ENCODE data around the gene TUBB3.

TUBB3 gene

DNA sequence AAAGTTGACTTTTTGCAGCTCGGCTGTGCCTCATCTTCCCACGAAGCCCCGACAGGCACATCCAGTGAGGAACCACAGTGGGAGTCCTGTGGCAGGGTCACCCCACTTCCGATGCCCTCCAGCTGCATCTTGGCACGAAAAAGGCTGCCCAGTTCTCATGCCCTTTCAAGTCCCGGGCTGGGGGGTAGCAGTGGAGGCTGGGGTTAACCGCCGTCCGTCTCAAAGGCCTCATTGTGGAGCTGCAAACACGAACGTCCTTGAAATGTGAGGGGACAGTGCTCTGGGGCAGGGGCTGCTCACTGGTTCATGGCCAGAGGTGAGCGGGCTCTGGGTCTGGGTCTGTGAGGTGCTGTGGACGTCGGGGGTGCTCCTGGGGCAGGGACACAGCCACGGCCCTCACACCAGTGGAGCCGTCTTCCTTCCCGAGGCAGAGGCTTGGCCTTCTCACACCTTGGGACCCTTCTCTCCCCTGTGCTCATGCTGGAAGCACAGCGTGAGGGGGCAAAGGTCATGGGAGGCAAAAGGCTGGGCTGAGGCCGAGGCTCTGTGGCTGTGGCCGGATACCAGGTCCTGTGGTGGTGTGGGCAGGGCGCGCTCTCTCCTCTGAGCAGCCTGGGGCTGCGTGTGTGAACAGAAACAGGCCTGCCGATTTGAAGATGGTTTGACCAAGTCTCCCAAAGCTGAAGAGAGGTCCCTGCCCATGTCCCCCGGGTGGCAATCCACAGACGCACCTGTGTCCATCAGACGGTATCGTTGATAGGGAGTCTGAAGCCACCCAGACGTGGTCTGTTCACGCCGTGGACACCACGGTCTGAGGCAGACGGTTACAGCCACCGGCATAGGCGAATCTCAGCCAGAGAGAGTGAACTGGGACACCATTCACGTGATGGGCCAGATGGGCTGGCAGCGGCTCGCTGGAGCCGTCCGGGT lies 7.6 kb upstream of the TUBB3 start:
- H3K4me3 ChIP-seq (ENCODE audit: low read length): no peak overlapping the region
- H2AFZ ChIP-seq (ENCODE audit: low read depth, low read length): no peak overlapping the region
- H3K9me3 ChIP-seq (ENCODE audit: low read length): no peaks in the 10 kb centered on the region
- H3K36me3 ChIP-seq (ENCODE audit: insufficient read depth, low read length): peaks cover 18% of the 10 kb centered on the region
- no peaks in the 10 kb centered on the region for H3K27me3 ChIP-seq (ENCODE audit: insufficient read depth, low read length)
- peaks cover 4% of the 10 kb centered on the region for H3K4me1 ChIP-seq (ENCODE audit: insufficient read depth, low read length)

DNA sequence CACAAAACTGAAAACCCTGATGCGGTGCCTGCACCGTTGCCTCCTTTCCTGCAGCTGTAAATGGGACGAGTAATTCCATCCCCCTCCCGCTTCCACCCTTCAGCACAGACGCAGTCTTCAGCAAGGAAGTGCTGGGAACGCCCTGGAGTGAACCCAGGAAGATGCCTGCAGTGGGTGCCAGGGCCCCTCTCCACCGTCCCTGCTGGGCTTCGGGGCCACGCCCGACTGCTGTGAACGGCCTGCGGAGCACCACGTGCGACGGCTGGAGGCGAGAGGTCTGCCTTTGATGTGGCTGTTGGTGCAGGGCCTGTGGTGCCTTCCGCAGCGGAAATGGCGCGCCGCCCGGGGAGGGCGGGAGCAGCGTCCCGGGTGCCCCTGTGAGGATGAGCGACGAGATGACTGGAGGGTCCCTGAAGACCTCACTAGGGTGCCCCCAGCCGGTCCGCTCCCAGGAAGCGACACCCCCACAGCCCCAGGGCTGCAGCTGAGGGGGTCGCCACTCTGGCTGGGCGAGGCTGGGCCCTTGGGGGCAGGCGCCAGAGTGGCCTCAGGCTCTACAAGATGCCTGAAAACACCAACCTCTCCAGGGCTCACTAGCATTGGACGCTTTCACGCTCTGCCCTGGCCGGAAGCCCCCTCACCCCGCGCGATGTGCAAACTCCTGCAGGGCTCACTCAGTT lies 5.2 kb upstream of the TUBB3 start:
- Histone ChIP-seq H3K4me1 (ENCODE audit: insufficient read depth, low read length) (peaks cover 14% of the 10 kb centered on the region), H3K27me3 (ENCODE audit: insufficient read depth, low read length) (no peaks in the 10 kb centered on the region)

DNA sequence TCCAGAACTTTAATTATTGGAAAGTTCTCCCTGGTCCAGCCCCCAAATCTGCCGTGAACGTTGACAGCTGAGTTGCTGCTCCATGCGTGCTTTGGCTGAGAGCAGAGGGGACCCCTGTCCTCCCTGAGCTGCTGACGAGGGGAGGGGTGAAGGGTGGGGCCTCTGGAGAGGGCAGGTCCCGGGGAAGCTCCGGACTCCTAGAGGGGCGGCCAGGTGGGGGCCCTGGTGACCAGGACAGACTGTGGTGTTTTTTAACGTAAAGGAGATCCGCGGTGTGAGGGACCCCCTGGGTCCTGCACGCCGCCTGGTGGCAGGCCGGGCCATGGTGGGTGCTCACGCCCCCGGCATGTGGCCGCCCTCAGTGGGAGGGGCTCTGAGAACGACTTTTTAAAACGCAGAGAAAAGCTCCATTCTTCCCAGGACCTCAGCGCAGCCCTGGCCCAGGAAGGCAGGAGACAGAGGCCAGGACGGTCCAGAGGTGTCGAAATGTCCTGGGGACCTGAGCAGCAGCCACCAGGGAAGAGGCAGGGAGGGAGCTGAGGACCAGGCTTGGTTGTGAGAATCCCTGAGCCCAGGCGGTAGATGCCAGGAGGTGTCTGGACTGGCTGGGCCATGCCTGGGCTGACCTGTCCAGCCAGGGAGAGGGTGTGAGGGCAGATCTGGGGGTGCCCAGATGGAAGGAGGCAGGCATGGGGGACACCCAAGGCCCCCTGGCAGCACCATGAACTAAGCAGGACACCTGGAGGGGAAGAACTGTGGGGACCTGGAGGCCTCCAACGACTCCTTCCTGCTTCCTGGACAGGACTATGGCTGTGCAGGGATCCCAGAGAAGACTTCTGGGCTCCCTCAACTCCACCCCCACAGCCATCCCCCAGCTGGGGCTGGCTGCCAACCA lies 4.4 kb upstream of the TUBB3 start, which contains the start of gene MC1R:
MC1R (plus strand) TSS at position 410 of the 895 bp plus-strand sequence; CDS start at position 807, 397 bp downstream.
- Histone ChIP-seq H3K4me3 (ENCODE audit: low read length) (no peak within 1 kb of the TSS), H2AFZ (ENCODE audit: low read depth, low read length) (no peak within 1 kb of the TSS), H3K9me3 (ENCODE audit: low read length) (no peaks in the 10 kb centered on the region), H3K27me3 (ENCODE audit: insufficient read depth, low read length) (no peaks in the 10 kb centered on the region), H3K4me1 (ENCODE audit: insufficient read depth, low read length) (peaks cover 14% of the 10 kb centered on the region), H3K36me3 (ENCODE audit: insufficient read depth, low read length) (no peaks in the 10 kb centered on the region)

More for the DNA sequence above, 5.2 kb upstream of the TUBB3 start:
- Histone ChIP-seq H3K9me3 (ENCODE audit: low read length) (no peaks in the 10 kb centered on the region), H3K4me3 (ENCODE audit: low read length) (no peak overlapping the region), H3K36me3 (ENCODE audit: insufficient read depth, low read length) (no peaks in the 10 kb centered on the region), H2AFZ (ENCODE audit: low read depth, low read length) (no peak overlapping the region)

DNA sequence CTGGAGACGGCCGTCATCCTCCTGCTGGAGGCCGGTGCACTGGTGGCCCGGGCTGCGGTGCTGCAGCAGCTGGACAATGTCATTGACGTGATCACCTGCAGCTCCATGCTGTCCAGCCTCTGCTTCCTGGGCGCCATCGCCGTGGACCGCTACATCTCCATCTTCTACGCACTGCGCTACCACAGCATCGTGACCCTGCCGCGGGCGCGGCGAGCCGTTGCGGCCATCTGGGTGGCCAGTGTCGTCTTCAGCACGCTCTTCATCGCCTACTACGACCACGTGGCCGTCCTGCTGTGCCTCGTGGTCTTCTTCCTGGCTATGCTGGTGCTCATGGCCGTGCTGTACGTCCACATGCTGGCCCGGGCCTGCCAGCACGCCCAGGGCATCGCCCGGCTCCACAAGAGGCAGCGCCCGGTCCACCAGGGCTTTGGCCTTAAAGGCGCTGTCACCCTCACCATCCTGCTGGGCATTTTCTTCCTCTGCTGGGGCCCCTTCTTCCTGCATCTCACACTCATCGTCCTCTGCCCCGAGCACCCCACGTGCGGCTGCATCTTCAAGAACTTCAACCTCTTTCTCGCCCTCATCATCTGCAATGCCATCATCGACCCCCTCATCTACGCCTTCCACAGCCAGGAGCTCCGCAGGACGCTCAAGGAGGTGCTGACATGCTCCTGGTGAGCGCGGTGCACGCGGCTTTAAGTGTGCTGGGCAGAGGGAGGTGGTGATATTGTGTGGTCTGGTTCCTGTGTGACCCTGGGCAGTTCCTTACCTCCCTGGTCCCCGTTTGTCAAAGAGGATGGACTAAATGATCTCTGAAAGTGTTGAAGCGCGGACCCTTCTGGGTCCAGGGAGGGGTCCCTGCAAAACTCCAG lies 3.4 kb upstream of the TUBB3 start:
- peaks cover 14% of the 10 kb centered on the region for H3K4me1 ChIP-seq (ENCODE audit: insufficient read depth, low read length)
- H2AFZ ChIP-seq (ENCODE audit: low read depth, low read length): no peak overlapping the region
- no peaks in the 10 kb centered on the region for H3K36me3 ChIP-seq (ENCODE audit: insufficient read depth, low read length)
- no peaks in the 10 kb centered on the region for H3K9me3 ChIP-seq (ENCODE audit: low read length)
- no peak overlapping the region for H3K4me3 ChIP-seq (ENCODE audit: low read length)
- no peaks in the 10 kb centered on the region for H3K27me3 ChIP-seq (ENCODE audit: insufficient read depth, low read length)

DNA sequence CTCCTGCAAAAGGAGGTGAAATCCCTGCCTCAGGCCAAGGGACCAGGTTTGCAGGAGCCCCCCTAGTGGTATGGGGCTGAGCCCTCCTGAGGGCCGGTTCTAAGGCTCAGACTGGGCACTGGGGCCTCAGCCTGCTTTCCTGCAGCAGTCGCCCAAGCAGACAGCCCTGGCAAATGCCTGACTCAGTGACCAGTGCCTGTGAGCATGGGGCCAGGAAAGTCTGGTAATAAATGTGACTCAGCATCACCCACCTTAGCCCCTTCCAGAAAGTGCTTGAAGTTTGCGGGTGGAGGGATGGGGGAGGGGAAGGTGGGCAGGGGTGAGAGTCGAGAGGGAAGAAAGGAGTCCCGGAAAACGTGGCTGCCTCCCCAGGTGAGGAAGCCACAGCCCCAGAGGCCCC lies 2.4 kb upstream of the TUBB3 start:
- no peaks in the 10 kb centered on the region for H3K27me3 ChIP-seq (ENCODE audit: insufficient read depth, low read length)
- no peak overlapping the region for H2AFZ ChIP-seq (ENCODE audit: low read depth, low read length)
- H3K4me3 ChIP-seq (ENCODE audit: low read length): no peak overlapping the region
- H3K9me3 ChIP-seq (ENCODE audit: low read length): no peaks in the 10 kb centered on the region
- H3K4me1 ChIP-seq (ENCODE audit: insufficient read depth, low read length): peaks cover 23% of the 10 kb centered on the region
- H3K36me3 ChIP-seq (ENCODE audit: insufficient read depth, low read length): peaks cover 2% of the 10 kb centered on the region

DNA sequence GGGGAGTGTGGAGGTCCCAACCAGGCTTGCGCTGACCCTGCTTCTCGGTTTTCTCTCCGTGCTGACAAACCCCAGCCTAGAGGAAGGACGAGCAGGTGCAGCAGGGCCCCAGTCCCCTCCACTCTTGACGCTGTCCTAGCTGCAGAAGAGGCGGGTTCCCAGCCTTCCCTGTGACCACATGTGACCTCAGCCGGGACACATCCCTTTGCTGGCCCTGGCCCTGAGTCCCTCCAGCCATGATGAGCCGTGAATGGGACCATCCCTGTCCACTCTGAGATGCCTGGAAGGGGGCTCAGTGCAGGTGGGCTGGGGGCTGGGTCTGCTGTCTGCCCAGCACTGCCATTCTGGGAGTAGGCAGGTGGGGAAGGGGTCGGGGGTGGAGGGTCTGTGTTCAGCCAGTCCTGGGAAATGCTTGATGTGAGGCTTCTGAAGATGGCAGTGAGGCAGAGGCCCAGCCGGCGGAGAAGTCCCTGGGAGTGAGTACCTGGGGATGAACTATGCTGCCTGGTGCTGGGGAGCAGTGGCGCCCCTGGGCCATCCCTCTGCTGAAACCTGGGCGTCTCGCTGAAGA lies 1.9 kb upstream of the TUBB3 start:
- H3K27me3 ChIP-seq (ENCODE audit: insufficient read depth, low read length): no peaks in the 10 kb centered on the region
- H2AFZ ChIP-seq (ENCODE audit: low read depth, low read length): no peak overlapping the region
- peak overlapping the region; percentile 73 for H3K4me3 ChIP-seq (ENCODE audit: low read length)
- H3K4me1 ChIP-seq (ENCODE audit: insufficient read depth, low read length): peaks cover 23% of the 10 kb centered on the region
- peaks cover 4% of the 10 kb centered on the region for H3K36me3 ChIP-seq (ENCODE audit: insufficient read depth, low read length)
- H3K9me3 ChIP-seq (ENCODE audit: low read length): no peaks in the 10 kb centered on the region

DNA sequence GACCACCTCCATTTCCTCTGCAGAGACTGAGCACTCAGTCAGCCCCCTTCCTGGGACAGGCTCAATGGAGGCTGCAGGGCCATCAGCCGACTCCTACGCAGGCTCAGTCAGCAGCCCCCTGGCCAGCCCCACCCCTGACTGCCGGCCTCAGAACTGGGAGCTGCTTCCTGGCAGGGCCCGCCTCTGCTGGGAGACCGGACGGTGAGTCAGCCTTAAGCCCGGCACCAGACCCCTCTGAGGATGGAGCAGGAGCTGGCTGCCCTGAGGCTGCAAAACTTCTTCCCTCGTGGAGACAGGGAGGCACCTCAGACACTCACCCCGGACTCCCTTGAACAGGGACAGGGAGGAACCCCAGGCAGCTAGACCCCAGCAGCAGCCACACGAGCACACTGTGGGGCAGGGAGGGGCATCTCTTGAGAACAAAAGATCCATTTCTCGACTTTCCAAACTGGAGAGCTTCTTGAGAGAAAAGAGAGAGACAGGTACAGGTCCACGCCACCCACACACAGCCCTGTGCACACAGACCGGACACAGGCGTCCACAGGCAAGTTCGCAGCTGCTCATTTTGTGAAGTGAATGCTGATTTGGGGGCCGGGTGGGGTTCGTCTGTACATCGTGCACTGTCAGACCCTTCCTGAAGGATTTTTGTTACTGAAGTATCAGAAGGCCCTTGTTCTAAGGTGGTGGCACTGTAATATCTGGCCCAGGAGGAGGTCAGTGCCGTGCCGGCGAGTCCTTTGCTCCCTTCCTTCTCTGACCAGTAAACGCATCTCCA lies 1.3 kb upstream of the TUBB3 start:
- H3K27me3 ChIP-seq (ENCODE audit: insufficient read depth, low read length): no peaks in the 10 kb centered on the region
- peak overlapping the region; percentile 73 for H3K4me3 ChIP-seq (ENCODE audit: low read length)
- no peak overlapping the region for H2AFZ ChIP-seq (ENCODE audit: low read depth, low read length)

DNA sequence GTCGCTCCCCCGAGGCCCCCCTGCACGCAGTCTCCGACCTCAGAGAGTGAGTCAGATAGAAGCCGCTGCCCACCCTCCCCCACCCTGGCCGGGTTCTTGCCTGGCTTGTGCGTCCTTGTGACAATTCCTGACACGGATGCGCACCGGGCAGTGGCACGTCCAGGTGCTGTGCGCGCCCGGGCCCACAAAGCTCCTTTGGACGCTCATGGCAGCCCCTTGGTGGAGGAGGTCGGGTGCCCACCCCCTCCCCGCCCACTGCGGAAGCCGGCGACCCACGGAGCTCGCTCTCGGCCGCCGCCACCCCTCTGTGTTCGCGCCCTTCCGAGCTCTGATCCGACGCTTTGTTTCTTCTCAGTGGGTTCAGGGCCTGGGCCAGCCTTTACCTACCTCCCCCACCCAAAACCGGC lies 662 bp upstream of the TUBB3 start:
- Histone ChIP-seq H2AFZ (ENCODE audit: low read depth, low read length) (peak overlapping the region; percentile 9), H3K9me3 (ENCODE audit: low read length) (no peaks in the 10 kb centered on the region), H3K4me1 (ENCODE audit: insufficient read depth, low read length) (peaks cover 23% of the 10 kb centered on the region), H3K36me3 (ENCODE audit: insufficient read depth, low read length) (peaks cover 12% of the 10 kb centered on the region), H3K27me3 (ENCODE audit: insufficient read depth, low read length) (no peaks in the 10 kb centered on the region), H3K4me3 (ENCODE audit: low read length) (peak overlapping the region; percentile 73)

More for the DNA sequence above, 1.3 kb upstream of the TUBB3 start:
- no peaks in the 10 kb centered on the region for H3K9me3 ChIP-seq (ENCODE audit: low read length)
- H3K36me3 ChIP-seq (ENCODE audit: insufficient read depth, low read length): peaks cover 6% of the 10 kb centered on the region
- peaks cover 23% of the 10 kb centered on the region for H3K4me1 ChIP-seq (ENCODE audit: insufficient read depth, low read length)

DNA sequence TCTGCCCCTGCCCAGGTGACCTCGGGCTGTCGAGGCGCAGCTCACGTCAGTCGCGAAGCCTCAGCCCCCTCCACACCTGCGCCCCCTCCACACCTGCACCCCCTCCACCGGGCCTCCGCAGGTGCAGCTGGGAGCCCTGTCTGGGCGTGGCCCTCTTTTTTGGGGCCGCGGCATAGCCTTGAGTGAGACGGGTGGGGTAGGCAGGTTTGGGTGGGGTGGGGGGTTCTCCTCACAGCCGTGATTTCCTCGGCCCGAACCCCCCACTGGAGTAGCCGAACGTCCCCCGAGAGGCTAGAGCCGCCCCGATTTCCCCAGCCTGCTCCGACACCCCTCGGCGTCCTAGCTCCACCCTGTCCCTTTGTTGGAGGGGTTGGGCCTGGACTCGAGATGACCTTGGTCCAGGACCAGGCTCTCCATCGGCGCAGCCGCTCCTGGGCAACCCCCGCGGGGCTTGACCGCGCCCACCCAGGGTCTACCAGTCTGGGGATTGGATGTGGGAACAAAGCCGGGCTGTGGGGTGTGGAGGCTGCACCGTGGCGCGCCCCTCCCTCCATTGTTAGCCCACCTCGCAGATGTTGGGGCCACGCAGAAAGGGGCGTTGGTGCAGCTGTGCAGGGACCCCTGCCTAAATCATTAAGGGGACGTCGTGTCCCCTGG lies 626 bp downstream of the TUBB3 start:
- H2AFZ ChIP-seq (ENCODE audit: low read depth, low read length): no peak overlapping the region
- H3K4me1 ChIP-seq (ENCODE audit: insufficient read depth, low read length): peaks cover 25% of the 10 kb centered on the region
- no peaks in the 10 kb centered on the region for H3K9me3 ChIP-seq (ENCODE audit: low read length)
- peak overlapping the region; percentile 73 for H3K4me3 ChIP-seq (ENCODE audit: low read length)
- peaks cover 20% of the 10 kb centered on the region for H3K36me3 ChIP-seq (ENCODE audit: insufficient read depth, low read length)
- H3K27me3 ChIP-seq (ENCODE audit: insufficient read depth, low read length): no peaks in the 10 kb centered on the region

DNA sequence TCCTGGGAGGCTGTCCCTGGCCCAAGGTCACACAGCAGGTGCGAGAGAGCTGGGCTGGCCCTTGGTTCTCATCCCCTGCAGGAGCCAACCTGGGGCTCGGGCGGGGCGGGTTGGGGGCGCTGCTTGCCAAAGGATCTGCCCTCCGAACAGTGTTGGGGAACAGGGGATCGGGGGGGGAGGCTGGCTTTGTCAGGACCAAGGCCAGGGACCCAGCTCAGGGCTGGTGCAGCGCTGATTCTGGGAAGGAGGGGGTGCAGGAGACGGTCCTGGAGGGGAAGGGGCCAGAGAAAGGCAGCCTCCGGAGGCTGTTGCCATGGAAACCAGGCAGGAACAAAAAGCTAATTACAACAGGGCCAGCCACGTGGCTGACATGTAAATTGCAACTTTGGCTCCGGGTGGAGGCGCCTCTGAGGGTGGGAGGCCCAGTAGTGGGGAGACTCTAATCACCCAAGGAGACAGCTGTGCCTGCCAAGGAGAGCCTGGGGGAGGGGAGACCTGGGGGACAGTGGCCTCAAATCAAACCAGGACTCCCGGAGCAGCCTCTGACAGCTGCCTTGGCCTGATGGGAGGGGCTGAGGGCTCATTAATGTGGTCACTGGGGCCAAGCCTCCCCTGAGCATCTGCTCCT lies 1.3 kb downstream of the TUBB3 start:
- Histone ChIP-seq H3K36me3 (ENCODE audit: insufficient read depth, low read length) (peaks cover 24% of the 10 kb centered on the region), H3K27me3 (ENCODE audit: insufficient read depth, low read length) (no peaks in the 10 kb centered on the region), H3K4me3 (ENCODE audit: low read length) (peak overlapping the region; percentile 73), H3K4me1 (ENCODE audit: insufficient read depth, low read length) (peaks cover 25% of the 10 kb centered on the region), H2AFZ (ENCODE audit: low read depth, low read length) (no peak overlapping the region), H3K9me3 (ENCODE audit: low read length) (no peaks in the 10 kb centered on the region)

DNA sequence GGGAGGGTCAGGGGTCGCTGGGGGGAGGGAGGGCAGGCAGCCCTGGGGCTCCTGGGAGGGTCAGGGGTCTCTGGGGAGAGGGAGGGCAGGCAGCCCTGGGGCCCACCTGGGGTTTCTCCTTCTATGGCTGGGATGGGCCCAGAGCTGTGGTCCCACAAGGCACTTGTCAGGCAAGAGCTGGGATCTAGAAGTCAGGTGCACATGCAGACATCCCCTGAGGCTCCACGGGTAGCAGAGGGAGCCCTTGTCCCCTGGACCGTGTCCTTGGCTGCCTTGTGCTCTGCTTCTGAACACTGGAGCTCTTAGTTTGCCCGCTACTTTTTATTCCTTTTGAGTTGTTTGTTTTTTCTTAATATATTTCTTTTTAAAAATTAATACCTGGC lies 1.8 kb downstream of the TUBB3 start:
- Histone ChIP-seq H3K36me3 (ENCODE audit: insufficient read depth, low read length) (peaks cover 29% of the 10 kb centered on the region), H2AFZ (ENCODE audit: low read depth, low read length) (no peak overlapping the region), H3K4me3 (ENCODE audit: low read length) (peak overlapping the region; percentile 73), H3K9me3 (ENCODE audit: low read length) (no peaks in the 10 kb centered on the region), H3K4me1 (ENCODE audit: insufficient read depth, low read length) (peaks cover 25% of the 10 kb centered on the region), H3K27me3 (ENCODE audit: insufficient read depth, low read length) (no peaks in the 10 kb centered on the region)
